PC-9 (cell line): Measurements from ENCODE around the gene SH3TC1. TPM values are rescaled to one million over a fixed set of nuclear protein-coding genes. Genes with fewer than 3 reads are reported as not detected.

ENCODE experiments used
- BruUV-seq: library from RNA; stranded (reverse); fragments of 400-500 nt; replicated peaks from 2 replicates; lab custom pipeline; 2021; lab: Mats Ljungman, UMichigan
- CTCF ChIA-PET: fragments of 300-600 bp; sonication (Branson Sonifier 250); formaldehyde crosslinking; loops from one replicate; lab custom pipeline; 2022; ENCODE audit warnings: antibody characterized with exemption; lab: Charles Lee
- POLR2A ChIA-PET: fragments of 300-600 bp; sonication (Branson Sonifier 250); formaldehyde crosslinking; loops from one replicate; lab custom pipeline; 2022; ENCODE audit warnings: antibody characterized with exemption; ENCODE audit not compliant: unreplicated experiment; lab: Charles Lee
- DNase-seq, 2 experiments: peaks; one replicate each; pipeline versions ENCODE4 v3.0.0 to v3.0.0-alpha.2; 2015 to 2022; ENCODE audit warnings: mixed read lengths in 1 of 2
- H2AFZ ChIP-seq: fragments of 200-600 bp; sonication (generic); 2 replicates; pipeline ENCODE4 v1.8.1; 2017; ENCODE audit warnings: antibody characterized with exemption
- H3F3A ChIP-seq: fragments of 200-600 bp; sonication (generic); 2 replicates; pipeline ENCODE4 v1.8.1; 2017; ENCODE audit warnings: antibody characterized with exemption, mild to moderate bottlenecking, low read depth; ENCODE audit not compliant: insufficient read depth
- H3K27ac ChIP-seq: fragments of 200-600 bp; sonication (generic); 2 replicates; pipeline ENCODE4 v1.6.1; 2016; ENCODE audit warnings: mixed run types
- H3K27me3 ChIP-seq: fragments of 200-600 bp; sonication (generic); 2 replicates; pipeline ENCODE4 v1.6.1; 2016; ENCODE audit warnings: low read depth, mixed run types; ENCODE audit not compliant: insufficient read depth
- H3K36me3 ChIP-seq: fragments of 200-600 bp; sonication (generic); 2 replicates; pipeline ENCODE4 v1.6.1; 2016; ENCODE audit warnings: low read depth, mixed run types
- H3K4me1 ChIP-seq: fragments of 200-600 bp; sonication (generic); replicated peaks from 2 replicates; pipeline ENCODE4 v1.6.1; 2016; ENCODE audit warnings: mixed run types; ENCODE audit not compliant: insufficient read depth
- H3K4me2 ChIP-seq: fragments of 200-600 bp; sonication (generic); 2 replicates; pipeline ENCODE4 v1.6.1; 2017; ENCODE audit warnings: mixed run types
- H3K4me3 ChIP-seq: fragments of 200-600 bp; sonication (generic); 2 replicates; pipeline ENCODE4 v1.6.1; 2016; ENCODE audit warnings: mixed run types
- H3K79me2 ChIP-seq: fragments of 200-600 bp; sonication (generic); 2 replicates; pipeline ENCODE4 v1.6.1; 2017; ENCODE audit warnings: low read depth, mixed run types
- H3K9me2 ChIP-seq: fragments of 200-600 bp; sonication (generic); 2 replicates; pipeline ENCODE4 v1.8.1; 2017; ENCODE audit warnings: mild to moderate bottlenecking; ENCODE audit not compliant: insufficient read depth
- H3K9me3 ChIP-seq: fragments of 200-600 bp; sonication (generic); 2 replicates; pipeline ENCODE4 v1.8.1; 2016; ENCODE audit warnings: low read depth; ENCODE audit not compliant: insufficient read depth
- H4K20me1 ChIP-seq: fragments of 200-600 bp; sonication (generic); 2 replicates; pipeline ENCODE4 v1.8.1; 2017; ENCODE audit not compliant: insufficient read depth
- CTCF ChIP-seq: fragments of 200-600 bp; sonication (generic); conservative IDR thresholded peaks from 2 replicates; pipeline ENCODE4 v1.6.1; 2017; ENCODE audit warnings: mixed run types, antibody characterized with exemption, mild to moderate bottlenecking, moderate library complexity
- EZH2 ChIP-seq: fragments of 200-600 bp; sonication (generic); IDR thresholded peaks from 2 replicates; pipeline ENCODE4 v1.8.0; 2017; ENCODE audit warnings: antibody characterized with exemption, low read depth
- intact Hi-C: fragments of 100-400 bp; cut with micrococcal nuclease; formaldehyde crosslinking; loops from one replicate; pipeline ENCODE4 v1.10.0; 2022; ENCODE audit not compliant: unreplicated experiment
- total RNA-seq: library from RNA; stranded (reverse); gene quantifications from 2 replicates; pipeline ENCODE4 v1.2.3, GENCODE V29; 2021

SH3TC1 gene
- total RNA-seq, 1 experiment from 2014 or later, result 5.2 TPM

- Histone ChIP-seq H3K9me3 (no peaks in the 10 kb centered on the region), H3K4me3 (no peak overlapping the region), H4K20me1 (no peaks in the 10 kb centered on the region), H3K9me2 (no peaks in the 10 kb centered on the region), H2AFZ (no peak overlapping the region), H3K79me2 (no peaks in the 10 kb centered on the region), H3K4me2 (no peak overlapping the region), H3K27me3 (peaks cover 23% of the 10 kb centered on the region), H3K4me1 (no peaks in the 10 kb centered on the region), H3K27ac (no peak overlapping the region), H3K36me3 (no peaks in the 10 kb centered on the region), H3F3A (no peaks in the 10 kb centered on the region)
- no peak for DNase-seq
- no TSS peak for BruUV-seq
- intact Hi-C loops, result no loop called here
- ChIA-PET POLR2A (no interaction called here), CTCF (no interaction called here)
- TF ChIP-seq EZH2, result no peak
Measured at GRCh38 chr4:8273450-8273849, 74.4 kb downstream of the SH3TC1 start.

DNA sequence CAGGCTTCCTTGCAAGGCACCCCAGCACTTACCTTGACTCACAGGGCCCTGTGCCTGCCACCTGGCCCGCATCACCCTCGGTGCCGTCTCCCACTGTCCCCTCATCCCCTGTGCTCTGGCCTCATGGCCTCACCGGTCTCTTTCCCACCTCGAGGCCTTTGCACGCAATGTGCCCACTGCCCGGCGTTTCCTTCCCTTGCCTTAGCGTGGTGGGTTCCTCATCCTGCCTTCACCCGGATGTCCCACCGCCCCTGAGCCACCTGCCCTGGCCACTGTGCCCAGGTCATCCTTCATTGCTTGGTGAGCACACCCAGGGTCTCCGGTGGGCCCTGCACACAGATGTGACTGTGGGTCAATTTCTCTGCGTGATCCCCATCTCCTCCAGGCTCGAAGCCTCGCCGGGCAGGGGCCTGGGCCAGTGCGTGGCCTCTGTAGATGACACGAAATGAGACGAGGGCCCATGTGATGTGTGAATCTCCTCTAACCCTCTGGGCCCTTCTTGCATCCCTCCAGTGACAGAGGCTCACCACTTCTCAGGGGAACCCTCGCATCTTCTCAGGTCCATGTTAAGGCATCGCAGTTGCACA is 75.1 kb downstream of the SH3TC1 start:
- Histone ChIP-seq H3K9me2 (no peaks in the 10 kb centered on the region), H3F3A (no peaks in the 10 kb centered on the region), H3K79me2 (no peaks in the 10 kb centered on the region), H3K36me3 (no peaks in the 10 kb centered on the region), H2AFZ (no peak overlapping the region), H3K27ac (no peak overlapping the region), H3K9me3 (no peaks in the 10 kb centered on the region), H3K27me3 (peaks cover 16% of the 10 kb centered on the region), H3K4me1 (no peaks in the 10 kb centered on the region), H3K4me3 (no peak overlapping the region), H3K4me2 (no peak overlapping the region), H4K20me1 (no peaks in the 10 kb centered on the region)
- TF ChIP-seq CTCF (no peak), EZH2 (no peak)
- intact Hi-C loops, result no loop called here
- ChIA-PET CTCF (no interaction called here), POLR2A (no interaction called here)
- no TSS peak for BruUV-seq
- no peak for DNase-seq

DNA sequence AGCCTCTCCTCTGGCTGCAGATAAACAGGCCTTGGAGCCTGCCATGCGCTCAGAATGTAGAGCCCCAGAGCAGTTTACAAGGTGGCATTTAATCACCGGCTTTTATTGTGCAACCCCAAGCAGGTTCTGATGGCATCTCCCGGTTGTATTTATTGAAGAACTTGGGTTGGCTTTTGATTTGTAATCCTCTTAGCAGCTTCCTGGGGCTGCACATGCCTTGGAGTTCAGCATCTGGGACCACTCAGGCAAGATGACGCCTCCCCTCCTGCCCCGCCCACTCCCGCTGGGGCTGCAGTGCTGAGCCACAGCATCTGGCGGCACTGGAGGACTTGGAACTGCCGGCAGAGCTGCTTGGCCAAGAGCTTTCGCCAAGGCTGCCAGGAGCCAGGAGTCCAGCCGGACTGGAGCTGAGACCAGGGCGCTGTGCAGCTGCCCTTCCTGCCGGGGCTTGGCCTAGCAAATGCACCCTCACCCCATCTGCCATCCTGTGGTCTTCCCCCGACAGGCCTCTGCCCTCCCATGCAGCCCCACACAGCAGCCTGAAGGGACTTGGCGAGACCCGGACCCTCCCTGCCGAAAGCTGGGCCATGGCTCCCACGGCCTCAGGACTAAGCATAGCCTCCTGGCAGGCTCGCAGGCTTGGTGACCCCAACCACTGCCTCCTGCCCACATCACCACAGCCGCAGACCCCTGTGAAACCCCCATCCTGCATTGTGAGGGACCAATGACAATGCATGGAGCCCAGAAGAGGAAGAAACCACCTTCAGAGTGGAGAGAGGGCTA is 75.9 kb downstream of the SH3TC1 start:
- H3K9me3 ChIP-seq, result no peaks in the 10 kb centered on the region
- POLR2A ChIA-PET, result no interaction called here
- H3K4me3 ChIP-seq, result no peak overlapping the region
- intact Hi-C loops, result no loop called here
- H3K36me3 ChIP-seq, result no peaks in the 10 kb centered on the region
- no peak overlapping the region for H3K27ac ChIP-seq
- no peaks in the 10 kb centered on the region for H3F3A ChIP-seq
- peaks cover 12% of the 10 kb centered on the region for H3K27me3 ChIP-seq
- no peaks in the 10 kb centered on the region for H3K79me2 ChIP-seq
- CTCF ChIA-PET, result no interaction called here
- H4K20me1 ChIP-seq, result no peaks in the 10 kb centered on the region
- no peaks in the 10 kb centered on the region for H3K4me1 ChIP-seq
- no peak overlapping the region for H2AFZ ChIP-seq
- TF ChIP-seq EZH2, result no peak
- TF ChIP-seq CTCF, result no peak
- H3K9me2 ChIP-seq, result no peaks in the 10 kb centered on the region
- BruUV-seq, result no TSS peak
- no peak overlapping the region for H3K4me2 ChIP-seq
- DNase-seq, result no peak
